Activated T-cell treated with anti-CD3 and anti-CD28 coated beads, Interleukin-2, amount 50 U/mL, for 72 hours (primary cell): ENCODE measurements around the gene ZNF560. TPM values are rescaled to one million over a fixed set of nuclear protein-coding genes. Genes with fewer than 3 reads are reported as not detected.

ENCODE experiments used
- ATAC-seq, 2 donors: fragments of 150-1000 bp; cut with Tn5 transposase; replicated peaks in 1 of 2; 2 replicates each; pipeline ENCODE4 v1.10.0; 2021; ENCODE audit warnings: moderate library complexity in 2 of 2, mild to moderate bottlenecking in 1 of 2
- DNase-seq, 2 donors: peaks; one replicate each; pipeline ENCODE4 v3.0.0; 2021 to 2022; ENCODE audit warnings: mixed read lengths in 1 of 2
- H3K27ac Mint-ChIP-seq: one replicate; pipeline ENCODE4 v1.8.0; 2022; ENCODE audit warnings: mild to moderate bottlenecking, moderate library complexity, mixed read lengths
- H3K27me3 Mint-ChIP-seq: one replicate; pipeline ENCODE4 v1.8.0; 2022; ENCODE audit warnings: low read depth, mixed read lengths
- H3K36me3 Mint-ChIP-seq, 2 donors: one replicate each; pipeline ENCODE4 v1.8.0; 2022; ENCODE audit warnings: mixed read lengths in 2 of 2, mild to moderate bottlenecking in 1 of 2; ENCODE audit not compliant: insufficient read depth in 2 of 2
- H3K4me1 Mint-ChIP-seq: one replicate; pipeline ENCODE4 v1.8.0; 2022; ENCODE audit warnings: low read depth, mixed read lengths
- H3K4me3 Mint-ChIP-seq, 2 donors: one replicate each; pipeline ENCODE4 v1.8.0; 2022; ENCODE audit warnings: mild to moderate bottlenecking in 2 of 2, mixed read lengths in 2 of 2, moderate library complexity in 2 of 2
- H3K9me3 Mint-ChIP-seq, 2 donors: one replicate each; pipeline ENCODE4 v1.8.0; 2022; ENCODE audit warnings: mixed read lengths in 2 of 2
- total RNA-seq, 2 donors: library from RNA; stranded (reverse); gene quantifications; one replicate each; pipeline ENCODE4 v1.2.3, GENCODE V29; 2022

The ZNF560 gene
- total RNA-seq, 2 donors from 2014 or later = 0.37 to 0.96 TPM

- Mint-ChIP-seq H3K36me3 (peaks cover 41 to 86% of the 10 kb centered on the region in 2 donors), H3K27me3 (no peaks in the 10 kb centered on the region), H3K27ac (no peak overlapping the region), H3K9me3 (peaks cover 8 to 15% of the 10 kb centered on the region in 2 donors), H3K4me3 (no peak overlapping the region), H3K4me1 (peaks cover 6% of the 10 kb centered on the region)
- DNase-seq = no peak
- no peak for ATAC-seq
Measured at GRCh38 chr19:9427941-9428340, 70.5 kb downstream of the ZNF560 start.

Other genes with a start within 250 kb of the ZNF560 start
- not detected for gene OR7E24, start 247.7 kb downstream of the ZNF560 start, total RNA-seq
- 10 to 100 TPM; 12.6 to 14.0 TPM for gene ZNF699, start 188.8 kb downstream of the ZNF560 start, total RNA-seq
- 10 to 100 TPM; 18.3 to 19.7 TPM for gene ZNF559, start 174.4 kb downstream of the ZNF560 start, total RNA-seq
- 1 to 10 TPM; 1.7 to 3.8 TPM for gene ZNF177, start 135.6 kb downstream of the ZNF560 start, total RNA-seq
- gene ZNF266, start 63.0 kb downstream of the ZNF560 start, total RNA-seq = 10 to 100 TPM; 33.7 to 43.3 TPM
- 10 to 100 TPM; 21.8 to 22.1 TPM for gene ZNF426, start 40.0 kb upstream of the ZNF560 start, total RNA-seq
- 10 to 100 TPM; 71.2 to 91.5 TPM for gene ZNF121, start 85.9 kb upstream of the ZNF560 start, total RNA-seq
- 10 to 100 TPM; 27.6 to 33.6 TPM for gene ZNF561, start 122.6 kb upstream of the ZNF560 start, total RNA-seq
- 10 to 100 TPM; 34.1 to 44.8 TPM for gene ZNF562, start 176.5 kb upstream of the ZNF560 start, total RNA-seq